Measurements from ENCODE around the gene SYK.
"Not testable (repeated sequence)": the region's sequence is repeated elsewhere in the genome, so short reads cannot be mapped to it uniquely, and the experiment has no call there.

SYK gene

GRCh38 chr9:90795871-90796317 is 5.7 kb upstream of the SYK start:
- no peak for DNase-seq (ENCODE audit: low read depth, low spot score)

GRCh38 chr9:90799271-90799852 is 2.3 kb upstream of the SYK start:
- DNase-seq (ENCODE audit: low read depth, low spot score): no peak

GRCh38 chr9:90801973-90802322 is 329 bp downstream of the SYK start:
- no peak for DNase-seq (ENCODE audit: low read depth, low spot score)

- DNase-seq (ENCODE audit: low read depth, low spot score): no peak
These were observed 867 bp downstream of the SYK start for GRCh38 chr9:90802386-90802985.

GRCh38 chr9:90803860-90804593 is 2.4 kb downstream of the SYK start:
- no peak for DNase-seq (ENCODE audit: low read depth, low spot score)

- DNase-seq (ENCODE audit: low read depth, low spot score): no peak
These were observed 3.7 kb downstream of the SYK start for GRCh38 chr9:90805006-90805996.

GRCh38 chr9:90807006-90807405 is 5.4 kb downstream of the SYK start:
- DNase-seq (ENCODE audit: low read depth, low spot score): no peak

- no peak for DNase-seq (ENCODE audit: low read depth, low spot score)
These were observed 6.8 kb downstream of the SYK start for GRCh38 chr9:90808398-90808797.

GRCh38 chr9:90808890-90809685 is 7.5 kb downstream of the SYK start:
- DNase-seq (ENCODE audit: low read depth, low spot score): no peak

GRCh38 chr9:90810691-90811090 is 9.1 kb downstream of the SYK start:
- DNase-seq (ENCODE audit: low read depth, low spot score): no peak

- DNase-seq (ENCODE audit: low read depth, low spot score): no peak
These were observed 11.4 kb downstream of the SYK start for GRCh38 chr9:90813046-90813445.

GRCh38 chr9:90813523-90813922 is 11.9 kb downstream of the SYK start:
- DNase-seq (ENCODE audit: low read depth, low spot score): no peak

- no peak for DNase-seq (ENCODE audit: low read depth, low spot score)
These were observed 12.7 kb downstream of the SYK start for GRCh38 chr9:90814355-90814754.

GRCh38 chr9:90815183-90815943 is 13.7 kb downstream of the SYK start:
- no peak for DNase-seq (ENCODE audit: low read depth, low spot score)

- no peak for DNase-seq (ENCODE audit: low read depth, low spot score)
These were observed 14.3 kb downstream of the SYK start for GRCh38 chr9:90815944-90816357.

GRCh38 chr9:90816690-90817089 is 15.1 kb downstream of the SYK start:
- no peak for DNase-seq (ENCODE audit: low read depth, low spot score)

GRCh38 chr9:90818279-90818678 is 16.7 kb downstream of the SYK start:
- DNase-seq (ENCODE audit: low read depth, low spot score): no peak

GRCh38 chr9:90820406-90820805 is 18.8 kb downstream of the SYK start:
- not testable (repeated sequence) for DNase-seq (ENCODE audit: low read depth, low spot score)

- DNase-seq (ENCODE audit: low read depth, low spot score): not testable (repeated sequence)
These were observed 19.6 kb downstream of the SYK start for GRCh38 chr9:90821236-90821635.

- no peak for DNase-seq (ENCODE audit: low read depth, low spot score)
These were observed 20.1 kb downstream of the SYK start for GRCh38 chr9:90821697-90822096.
